LNCaP clone FGC (cell line): ENCODE data around the gene NRROS.
"Not testable (repeated sequence)": the region's sequence is repeated elsewhere in the genome, so short reads cannot be mapped to it uniquely, and the experiment has no call there.

Experiments
- DNase-seq: peaks from one replicate; pipeline ENCODE4 v3.0.0-alpha.2; 2011; ENCODE audit warnings: low read depth
- H3K4me3 ChIP-seq: 2 replicates; pipeline ENCODE4 v1.5.1; 2011; ENCODE audit warnings: mild to moderate bottlenecking, low read depth, low read length, control low read depth
- TF ChIP-seq, protein P1 (sequence below): IDR thresholded peaks from 2 replicates; pipeline ENCODE4 v1.5.1; 2012; ENCODE audit warnings: mild to moderate bottlenecking; ENCODE audit not compliant: control insufficient read depth, insufficient read depth; ENCODE audit errors: extremely low read depth

NRROS gene

DNA sequence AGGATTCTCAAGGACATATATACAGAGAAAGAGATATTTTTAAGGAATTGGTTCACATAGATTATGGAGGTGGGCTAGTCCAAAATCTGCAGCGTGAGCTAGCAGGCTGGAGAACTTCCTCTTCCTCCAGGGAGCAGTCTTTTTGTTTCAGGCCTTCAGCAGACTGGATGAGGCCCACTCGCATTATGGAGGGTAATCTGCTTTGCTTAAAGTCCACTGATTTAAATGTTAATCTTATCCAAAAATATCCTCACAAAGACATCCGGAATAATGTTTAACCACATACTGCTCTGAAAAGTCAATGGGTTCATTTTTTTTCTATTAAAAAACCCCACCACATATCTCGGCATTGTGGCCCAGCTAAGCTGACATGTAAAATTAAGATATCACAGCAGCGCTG lies 22.2 kb upstream of the NRROS start:
- no peak overlapping the region for H3K4me3 ChIP-seq
- DNase-seq: no peak
- TF ChIP-seq, protein P1, sequence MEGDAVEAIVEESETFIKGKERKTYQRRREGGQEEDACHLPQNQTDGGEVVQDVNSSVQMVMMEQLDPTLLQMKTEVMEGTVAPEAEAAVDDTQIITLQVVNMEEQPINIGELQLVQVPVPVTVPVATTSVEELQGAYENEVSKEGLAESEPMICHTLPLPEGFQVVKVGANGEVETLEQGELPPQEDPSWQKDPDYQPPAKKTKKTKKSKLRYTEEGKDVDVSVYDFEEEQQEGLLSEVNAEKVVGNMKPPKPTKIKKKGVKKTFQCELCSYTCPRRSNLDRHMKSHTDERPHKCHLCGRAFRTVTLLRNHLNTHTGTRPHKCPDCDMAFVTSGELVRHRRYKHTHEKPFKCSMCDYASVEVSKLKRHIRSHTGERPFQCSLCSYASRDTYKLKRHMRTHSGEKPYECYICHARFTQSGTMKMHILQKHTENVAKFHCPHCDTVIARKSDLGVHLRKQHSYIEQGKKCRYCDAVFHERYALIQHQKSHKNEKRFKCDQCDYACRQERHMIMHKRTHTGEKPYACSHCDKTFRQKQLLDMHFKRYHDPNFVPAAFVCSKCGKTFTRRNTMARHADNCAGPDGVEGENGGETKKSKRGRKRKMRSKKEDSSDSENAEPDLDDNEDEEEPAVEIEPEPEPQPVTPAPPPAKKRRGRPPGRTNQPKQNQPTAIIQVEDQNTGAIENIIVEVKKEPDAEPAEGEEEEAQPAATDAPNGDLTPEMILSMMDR: no peak

DNA sequence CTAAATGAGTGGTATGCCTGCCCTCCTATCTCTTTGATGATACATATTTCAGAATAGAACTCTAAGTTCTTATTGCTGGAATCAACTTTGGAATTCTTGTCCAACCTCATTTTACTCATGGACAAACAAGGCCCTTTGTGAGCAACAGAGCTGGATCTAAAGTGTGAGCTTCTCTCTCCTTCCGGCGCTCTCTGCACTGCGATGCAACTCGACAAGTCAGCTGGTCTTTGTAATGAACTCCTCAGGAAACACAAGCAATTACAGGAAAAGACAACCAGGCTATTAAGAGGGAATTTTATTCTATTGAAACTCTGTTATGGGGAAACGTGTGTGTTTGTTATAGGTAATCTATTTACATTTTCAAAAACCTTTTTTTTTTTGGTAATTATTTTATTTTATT lies 20.3 kb upstream of the NRROS start:
- H3K4me3 ChIP-seq: no peak overlapping the region
- no peak for DNase-seq
- TF ChIP-seq, protein P1: no peak

DNA sequence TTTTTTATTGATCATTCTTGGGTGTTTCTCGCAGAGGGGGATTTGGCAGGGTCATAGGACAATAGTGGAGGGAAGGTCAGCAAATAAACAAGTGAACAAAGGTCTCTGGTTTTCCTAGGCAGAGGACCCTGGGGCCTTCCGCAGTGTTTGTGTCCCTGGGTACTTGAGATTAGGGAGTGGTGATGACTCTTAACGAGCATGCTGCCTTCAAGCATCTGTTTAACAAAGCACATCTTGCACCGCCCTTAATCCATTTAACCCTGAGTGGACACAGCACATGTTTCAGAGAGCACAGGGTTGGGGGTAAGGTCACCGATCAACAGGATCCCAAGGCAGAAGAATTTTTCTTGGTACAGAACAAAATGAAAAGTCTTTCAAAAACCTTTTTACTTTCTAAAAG lies 19.9 kb upstream of the NRROS start:
- not testable (repeated sequence) for H3K4me3 ChIP-seq, DNase-seq

DNA sequence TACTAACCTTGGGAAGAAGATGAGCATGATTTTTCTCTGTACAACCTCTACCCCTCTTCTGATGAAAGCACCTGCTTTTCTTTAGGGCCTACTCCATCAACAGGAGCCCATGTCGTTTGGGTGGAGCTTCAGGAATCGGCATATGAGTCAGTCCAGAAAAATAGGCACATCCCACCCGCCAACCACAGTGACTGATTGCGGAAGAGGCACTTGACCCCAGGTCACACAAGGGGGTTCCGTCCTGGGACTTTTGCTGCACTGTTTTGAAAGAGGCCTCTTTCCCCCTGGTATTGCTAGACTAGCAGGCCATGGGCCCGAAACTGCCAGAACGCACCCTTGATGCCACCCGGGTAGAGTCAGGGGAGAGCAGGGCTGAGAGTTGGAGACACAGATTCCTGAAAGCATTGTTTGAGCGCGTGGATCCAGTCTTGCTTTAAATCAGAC lies 19.3 kb upstream of the NRROS start:
- TF ChIP-seq, protein P1: no peak
- H3K4me3 ChIP-seq: no peak overlapping the region
- DNase-seq: no peak

DNA sequence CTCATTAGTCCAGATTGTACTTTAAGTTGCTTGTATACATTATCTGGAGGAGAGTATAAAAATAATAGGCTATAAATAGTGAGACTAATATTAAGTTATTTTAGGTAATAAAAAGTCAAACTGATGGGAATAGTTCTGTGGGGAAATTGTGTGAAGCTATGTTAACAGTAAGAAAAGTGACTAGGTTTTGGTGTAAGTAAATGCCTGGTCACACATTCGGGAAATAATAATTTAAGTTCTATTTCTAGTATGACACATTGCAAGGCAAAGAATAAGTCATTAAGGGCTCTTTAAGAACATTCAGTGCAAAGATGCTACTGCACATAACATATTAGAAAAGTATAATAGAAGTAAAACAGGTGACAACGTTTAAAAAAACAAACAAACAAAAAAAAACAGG lies 18.8 kb upstream of the NRROS start:
- TF ChIP-seq, protein P1: no peak
- no peak overlapping the region for H3K4me3 ChIP-seq
- no peak for DNase-seq

DNA sequence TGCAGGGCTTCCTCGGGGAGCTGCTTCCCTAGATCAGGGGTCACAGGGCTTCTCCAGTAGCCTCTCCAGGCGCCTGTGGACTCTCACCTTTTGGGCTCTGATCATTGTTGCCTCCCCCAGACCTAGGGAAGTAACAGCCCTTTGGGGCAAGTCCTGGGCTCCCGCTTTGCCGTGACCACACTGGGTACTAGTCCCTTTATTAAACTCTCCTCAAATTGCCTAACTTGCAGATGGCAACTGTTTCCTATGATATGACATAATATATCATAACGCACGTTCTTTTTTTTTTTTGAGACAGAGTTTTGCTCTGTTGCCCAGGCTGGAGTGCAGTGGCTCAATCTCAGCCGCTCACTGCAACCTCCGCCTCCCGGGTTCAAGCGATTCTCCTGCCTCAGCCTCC lies 17.9 kb upstream of the NRROS start:
- TF ChIP-seq, protein P1: no peak
- DNase-seq: no peak
- no peak overlapping the region for H3K4me3 ChIP-seq

DNA sequence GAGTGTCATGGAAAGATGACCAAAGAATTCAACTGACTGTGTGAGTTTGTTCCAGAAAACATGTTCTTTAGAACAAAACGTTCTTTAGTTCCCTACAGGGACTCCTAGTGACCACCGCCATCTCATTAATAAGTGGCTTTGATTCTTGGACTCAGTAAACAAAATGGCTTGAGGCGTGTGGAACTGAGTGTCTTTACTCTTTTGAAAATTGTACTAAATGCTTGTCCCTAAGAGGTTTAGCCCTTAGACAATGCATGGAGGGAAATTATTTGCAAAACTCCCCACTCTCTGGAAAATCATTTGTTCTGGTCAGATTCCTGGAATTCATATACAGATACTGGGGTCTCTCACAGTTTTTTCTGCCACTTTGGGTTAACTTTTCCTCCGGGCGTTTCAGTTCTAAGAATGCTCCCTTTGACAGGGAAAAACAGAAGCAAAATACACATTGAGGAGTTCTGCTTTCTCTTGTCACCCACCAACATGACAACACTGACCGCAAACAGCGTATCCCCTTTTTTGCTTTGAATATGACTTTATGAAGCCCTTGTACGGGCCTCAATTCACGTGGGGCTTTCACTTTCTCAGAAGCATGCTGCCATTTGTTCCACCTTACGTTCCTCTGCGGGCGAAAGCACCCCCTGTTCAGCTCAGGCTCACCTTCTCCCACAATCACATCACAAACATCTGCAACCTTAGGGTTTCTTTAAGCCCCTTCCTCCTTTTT lies 15.3 kb upstream of the NRROS start:
- TF ChIP-seq, protein P1: no peak
- DNase-seq: no peak
- no peak overlapping the region for H3K4me3 ChIP-seq
